GM18858 (cell line): Measurements from ENCODE around the gene TBC1D17.

Experiments
- ATAC-seq: cut with Tn5 transposase; IDR thresholded peaks from one replicate; pipeline ENCODE4 v1.9.1; 2021; ENCODE audit not compliant: unreplicated experiment

TBC1D17 gene

DNA sequence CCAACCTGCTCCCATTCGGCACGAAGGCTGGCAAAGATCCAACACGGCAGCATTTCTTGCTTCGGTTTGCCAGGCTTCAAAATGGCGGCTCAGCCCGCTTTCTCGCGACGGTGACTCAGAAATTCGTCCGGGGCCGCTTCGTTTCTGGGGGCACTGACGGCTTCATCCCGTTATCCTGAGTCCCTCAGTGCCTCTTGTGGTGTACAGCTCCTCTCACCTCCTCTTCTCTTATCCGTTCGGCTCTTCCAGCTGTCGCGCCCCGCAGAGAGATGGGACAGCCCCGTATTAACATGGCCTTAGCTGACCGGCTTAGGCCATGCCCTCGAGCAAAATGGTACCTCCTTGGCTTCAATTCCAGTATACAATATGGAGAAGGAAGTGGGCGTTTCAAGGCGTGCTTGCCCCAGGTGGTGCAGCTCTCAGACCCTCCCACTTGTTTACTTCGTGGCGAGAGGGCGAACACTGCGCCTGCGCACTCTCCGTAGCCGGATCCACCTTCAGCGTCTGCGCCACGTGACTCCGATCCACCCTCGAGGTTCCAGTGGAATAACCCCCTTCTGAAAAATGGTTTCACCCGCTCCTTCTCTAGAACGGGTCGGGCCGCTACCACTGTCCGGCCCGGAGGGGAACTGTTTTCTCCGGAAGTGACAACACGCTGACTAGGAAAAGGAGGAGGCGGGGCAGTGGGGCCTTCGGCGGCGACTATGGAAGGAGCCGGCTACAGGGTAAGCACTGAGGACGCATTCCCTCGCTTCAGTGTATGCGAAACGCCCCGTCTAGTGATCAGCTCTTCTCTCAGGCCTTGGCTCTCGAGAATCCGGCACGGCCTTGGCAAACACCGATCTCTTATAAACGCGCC is at the start of gene TBC1D17, which contains the start of gene AKT1S1:
TBC1D17 (plus strand) TSS at position 683 of the 859 bp plus-strand sequence; CDS start at position 705, 22 bp downstream.
AKT1S1 (minus strand) TSS at position 336 of the 859 bp plus-strand sequence. CDS start 4,060 bp downstream, outside the sequence.
- peak; percentile 41 for ATAC-seq

DNA sequence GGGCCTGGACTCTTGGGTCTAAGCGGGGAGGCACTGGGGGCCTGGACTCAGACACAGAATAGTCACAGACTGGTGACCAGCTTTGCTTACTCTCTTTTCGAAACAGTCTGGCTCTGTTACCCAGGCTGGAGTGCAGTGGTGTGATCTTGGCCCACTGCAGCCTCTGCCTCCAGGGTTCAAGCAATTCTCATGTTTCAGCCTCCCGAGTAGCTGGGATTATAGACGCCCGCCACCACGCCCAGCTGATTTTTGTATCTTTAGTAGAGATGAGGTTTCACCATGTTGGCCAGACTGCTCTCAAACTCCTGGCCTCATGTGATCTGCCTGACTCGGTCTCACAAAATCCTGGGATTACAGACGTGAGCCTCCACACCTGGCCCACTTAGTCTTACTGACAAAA is 48.3 kb upstream of the TBC1D17 start:
- no peak for ATAC-seq

DNA sequence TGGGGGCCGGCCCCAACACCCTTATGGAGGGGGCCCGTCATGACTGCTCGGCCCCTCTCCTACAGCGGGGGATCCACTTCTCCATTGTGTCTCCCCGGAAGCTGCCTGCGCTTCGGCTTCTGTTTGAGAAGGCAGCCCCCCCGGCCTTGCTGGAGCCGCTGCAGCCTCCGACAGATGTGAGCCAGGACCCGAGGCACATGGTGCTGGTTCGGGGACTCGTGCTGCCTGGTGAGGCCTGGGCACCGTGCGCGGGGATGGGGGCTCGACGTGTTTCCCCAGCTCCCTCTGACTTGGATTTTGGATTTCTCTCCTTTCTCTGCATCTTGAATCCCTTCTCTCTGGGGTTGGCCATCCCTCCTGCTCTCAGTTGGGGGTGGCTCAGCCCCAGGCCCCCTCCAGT is 47.8 kb upstream of the TBC1D17 start:
- no peak for ATAC-seq

DNA sequence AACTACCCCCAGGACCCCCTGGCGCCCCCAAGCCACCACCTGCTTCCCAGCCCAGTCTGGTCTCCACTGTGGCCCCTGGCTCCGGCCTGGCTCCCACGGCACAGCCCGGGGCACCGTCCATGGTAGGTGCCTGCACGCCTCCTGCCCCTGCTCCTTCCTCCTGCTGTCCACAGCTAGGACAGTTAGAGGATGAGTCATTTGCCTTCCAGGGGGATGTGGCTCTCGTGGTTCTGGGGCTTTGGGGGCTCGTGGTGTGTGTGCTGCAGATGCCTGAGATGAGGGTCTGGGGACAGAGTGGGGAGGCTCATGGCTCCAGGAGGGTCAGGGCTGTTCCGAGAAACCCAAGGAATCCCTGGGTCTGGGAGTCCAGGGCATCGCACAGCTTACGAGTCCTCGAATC is 46.7 kb upstream of the TBC1D17 start:
- no peak for ATAC-seq

DNA sequence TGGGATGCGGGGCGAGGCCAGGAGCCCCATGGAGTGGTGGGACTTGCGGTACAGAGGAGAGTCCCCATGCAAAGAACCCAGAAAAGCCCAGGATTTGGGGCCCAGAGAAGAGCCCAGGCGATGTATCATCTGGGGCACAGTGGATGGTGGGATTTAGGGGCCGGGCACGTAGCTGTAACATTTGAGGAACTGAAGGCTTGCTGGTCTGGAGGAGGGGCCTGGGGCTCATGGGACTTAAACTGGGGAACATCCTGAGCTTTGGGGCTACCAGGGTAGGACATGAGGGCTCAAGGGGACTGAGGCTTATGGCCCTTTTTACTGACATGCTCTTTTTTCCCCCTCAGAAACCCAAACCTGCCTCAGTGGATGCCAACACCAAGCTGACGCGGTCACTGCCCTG is 45.9 kb upstream of the TBC1D17 start:
- no peak for ATAC-seq

DNA sequence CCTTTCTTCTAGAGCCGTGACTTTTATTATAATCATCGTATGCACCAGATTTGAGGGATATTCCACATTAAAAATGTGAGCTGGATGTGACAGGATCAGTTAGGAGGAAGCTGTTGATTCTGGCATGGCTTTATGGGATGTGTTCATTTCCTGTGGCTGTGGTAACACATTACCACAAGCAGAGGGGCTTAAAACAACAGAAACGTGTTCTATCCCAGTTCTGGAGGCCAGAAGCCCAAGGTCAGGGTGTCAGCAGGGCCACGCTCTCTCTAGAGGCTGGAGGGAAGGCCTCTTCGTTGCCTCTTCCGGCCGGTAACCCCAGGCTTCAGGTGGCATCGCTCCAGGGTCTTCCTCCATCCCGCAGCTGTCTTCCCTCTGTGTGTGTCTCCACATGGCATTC is 44.9 kb upstream of the TBC1D17 start:
- ATAC-seq: no peak

DNA sequence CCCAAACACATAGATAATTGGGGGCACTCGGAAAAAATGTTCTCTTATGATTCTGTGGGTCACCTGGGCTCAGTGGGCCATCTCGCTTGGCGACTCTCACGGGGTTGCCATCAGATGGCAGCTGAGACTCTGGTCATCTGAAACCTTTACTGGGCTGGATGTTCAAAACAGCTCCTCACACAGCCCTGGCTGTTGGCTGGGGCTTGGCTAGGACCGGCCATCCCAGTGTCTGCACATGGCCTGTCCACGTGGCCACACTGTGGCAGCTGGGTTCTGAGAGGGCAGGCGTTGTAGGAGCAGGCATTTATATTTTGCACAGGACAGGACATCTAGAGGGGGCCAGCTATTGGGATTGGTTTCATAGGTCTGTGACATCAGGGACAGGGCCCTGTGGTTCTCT is 43.9 kb upstream of the TBC1D17 start:
- ATAC-seq: no peak

DNA sequence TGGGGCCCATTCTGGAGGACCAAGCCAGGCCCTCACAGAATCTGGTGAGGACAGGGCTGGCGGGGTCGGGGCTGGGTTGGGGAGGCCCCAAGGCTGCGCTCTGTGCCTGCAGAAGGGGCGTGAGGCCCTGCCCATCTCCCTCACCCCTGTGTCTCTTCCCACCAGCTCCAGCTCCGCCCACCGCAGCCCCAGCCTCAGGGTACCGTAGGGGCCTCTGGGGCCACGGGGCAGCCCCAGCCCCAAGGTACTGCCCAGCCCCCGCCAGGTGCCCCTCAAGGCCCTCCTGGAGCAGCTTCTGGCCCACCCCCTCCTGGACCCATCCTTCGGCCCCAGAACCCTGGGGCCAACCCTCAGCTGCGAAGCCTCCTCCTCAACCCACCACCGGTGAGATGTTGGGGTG is 41.9 kb upstream of the TBC1D17 start:
- ATAC-seq: no peak

DNA sequence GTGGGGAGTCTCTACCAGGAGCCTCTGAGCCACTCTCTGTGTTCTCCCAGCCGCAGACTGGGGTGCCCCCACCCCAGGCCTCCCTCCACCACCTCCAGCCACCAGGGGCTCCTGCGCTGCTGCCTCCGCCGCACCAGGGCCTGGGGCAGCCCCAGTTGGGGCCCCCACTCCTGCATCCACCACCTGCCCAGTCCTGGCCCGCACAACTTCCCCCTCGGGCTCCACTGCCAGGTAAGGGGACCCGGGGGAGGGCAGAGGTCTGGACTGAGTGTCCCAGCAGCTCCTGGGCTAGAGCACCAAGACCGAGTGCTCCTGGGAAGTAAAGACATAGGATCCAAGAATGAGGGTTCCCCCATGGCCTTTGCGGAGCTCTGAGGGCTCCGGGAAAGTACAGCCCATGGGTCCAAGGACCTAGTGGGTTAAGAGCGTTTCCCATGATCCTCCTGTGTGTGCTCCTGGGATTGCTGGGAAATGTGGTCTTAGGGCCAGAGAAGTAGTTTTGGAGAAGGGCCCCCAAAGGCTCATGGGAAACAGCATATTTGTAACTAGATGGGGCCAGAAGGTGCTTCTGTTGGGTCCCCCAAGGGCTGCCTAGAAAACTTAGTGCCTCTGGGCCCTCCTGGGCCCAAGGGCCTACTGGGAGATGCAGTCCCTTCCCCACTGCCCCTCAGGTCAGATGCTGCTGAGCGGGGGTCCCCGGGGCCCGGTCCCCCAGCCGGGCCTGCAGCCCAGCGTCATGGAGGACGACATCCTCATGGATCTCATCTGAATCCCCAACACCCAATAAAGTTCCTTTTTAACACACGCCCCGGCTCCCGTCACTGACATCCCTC is 41.1 kb upstream of the TBC1D17 start:
- no peak for ATAC-seq

DNA sequence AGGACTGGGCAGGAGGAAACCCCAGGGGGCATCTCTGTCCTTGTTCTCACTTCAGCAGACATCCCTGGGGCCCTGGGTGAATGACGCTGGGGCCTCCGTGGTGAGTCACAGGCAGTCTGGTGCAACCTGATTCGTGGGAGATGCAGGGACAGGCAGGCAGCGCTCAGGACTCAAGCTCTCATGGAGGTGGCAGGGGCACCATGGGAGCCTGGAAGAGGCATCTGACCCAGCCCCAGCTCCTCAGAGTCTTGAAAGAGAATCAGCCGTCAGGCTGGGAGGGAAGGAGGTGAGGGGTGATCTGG is 40.5 kb upstream of the TBC1D17 start:
- ATAC-seq: no peak

DNA sequence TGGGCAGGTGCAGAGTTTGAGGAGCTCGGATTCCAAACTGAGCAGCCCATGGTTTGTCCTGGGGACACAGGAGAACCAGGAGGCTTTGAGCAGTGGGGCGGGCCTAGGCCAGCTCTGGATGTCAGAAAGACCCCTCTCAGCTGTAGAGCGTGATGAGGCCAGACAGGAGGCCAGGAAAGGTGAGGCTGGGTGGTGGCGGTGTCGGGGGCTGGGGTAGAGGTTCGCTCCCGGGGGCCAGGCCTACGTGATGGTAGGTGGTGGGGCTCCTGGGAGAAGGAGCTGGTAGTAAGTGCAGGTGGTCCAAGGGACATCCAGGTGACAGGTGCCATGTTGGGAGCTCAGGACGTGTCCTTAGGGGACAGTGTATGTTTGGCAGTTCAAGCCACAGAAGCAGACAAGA is 40.1 kb upstream of the TBC1D17 start:
- no peak for ATAC-seq

DNA sequence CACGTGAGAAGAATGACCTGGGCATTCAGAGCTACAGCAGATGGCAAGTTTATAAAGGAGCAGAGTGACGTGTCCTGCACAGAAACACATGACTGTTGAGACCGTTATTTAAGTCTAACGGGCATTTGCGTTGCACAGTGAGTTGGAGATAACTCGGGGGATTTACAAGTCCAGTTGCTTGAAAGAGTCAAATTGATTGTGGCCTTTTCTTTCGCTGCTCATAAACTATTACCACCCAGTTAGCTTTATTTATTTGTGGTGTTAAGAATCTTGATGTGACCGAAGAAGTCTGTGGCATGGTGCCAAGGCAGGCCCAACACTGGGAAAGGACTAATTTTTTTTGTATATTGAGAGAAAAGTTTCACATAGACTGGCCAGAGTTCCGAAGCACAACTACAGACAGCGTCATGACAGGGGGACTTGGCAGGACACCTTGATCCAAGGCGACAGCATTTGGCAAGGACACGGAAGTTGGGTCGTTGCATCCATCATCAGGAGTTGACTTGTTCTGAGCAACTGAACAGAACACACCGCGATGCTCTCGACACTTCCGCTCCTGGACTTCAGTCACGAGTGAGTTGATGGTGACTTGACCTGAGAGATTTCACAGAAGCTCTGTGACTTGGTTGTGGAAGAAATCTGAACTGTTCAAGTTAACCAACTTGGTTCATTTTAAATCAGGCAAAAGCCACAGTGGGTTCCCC is 38.5 kb upstream of the TBC1D17 start:
- ATAC-seq: no peak

DNA sequence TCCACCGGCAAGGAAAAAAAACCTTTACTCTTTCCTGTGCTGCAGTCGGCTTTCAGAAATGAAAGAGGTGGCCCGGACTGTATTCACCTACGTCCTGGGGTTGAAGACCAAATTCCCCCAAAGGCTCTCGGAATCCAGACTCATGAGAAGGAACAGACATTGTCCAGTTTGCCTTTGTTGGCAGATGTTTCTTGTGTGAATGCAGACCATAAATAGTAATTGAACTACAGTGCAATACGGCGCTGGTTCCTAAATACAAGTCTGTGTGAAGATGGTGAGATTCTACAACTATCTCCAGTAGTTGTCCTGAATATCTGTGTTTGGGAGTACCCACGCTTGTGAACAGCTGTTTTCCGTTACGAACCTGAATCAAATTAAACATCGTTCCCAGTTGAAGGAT is 37.8 kb upstream of the TBC1D17 start:
- no peak for ATAC-seq

DNA sequence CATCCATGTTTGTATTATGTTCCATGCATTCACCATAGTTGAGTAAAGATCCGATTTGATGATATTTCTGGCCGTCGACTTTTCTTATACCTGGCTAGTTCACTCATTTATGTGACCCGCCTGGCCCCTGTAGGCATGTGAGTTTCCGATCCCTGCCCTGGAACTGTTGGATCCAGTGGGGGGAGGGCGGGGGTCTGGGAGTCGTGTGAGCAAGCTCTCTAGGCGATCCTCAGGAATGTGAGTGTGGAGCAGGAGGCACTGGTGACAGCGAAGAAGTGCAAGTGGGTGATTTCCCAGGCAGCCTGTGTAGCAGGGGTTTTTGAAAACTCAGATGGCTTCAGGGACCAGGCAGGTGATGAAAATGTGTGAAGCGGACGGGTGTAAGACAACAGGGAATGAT is 37.2 kb upstream of the TBC1D17 start:
- ATAC-seq: no peak

DNA sequence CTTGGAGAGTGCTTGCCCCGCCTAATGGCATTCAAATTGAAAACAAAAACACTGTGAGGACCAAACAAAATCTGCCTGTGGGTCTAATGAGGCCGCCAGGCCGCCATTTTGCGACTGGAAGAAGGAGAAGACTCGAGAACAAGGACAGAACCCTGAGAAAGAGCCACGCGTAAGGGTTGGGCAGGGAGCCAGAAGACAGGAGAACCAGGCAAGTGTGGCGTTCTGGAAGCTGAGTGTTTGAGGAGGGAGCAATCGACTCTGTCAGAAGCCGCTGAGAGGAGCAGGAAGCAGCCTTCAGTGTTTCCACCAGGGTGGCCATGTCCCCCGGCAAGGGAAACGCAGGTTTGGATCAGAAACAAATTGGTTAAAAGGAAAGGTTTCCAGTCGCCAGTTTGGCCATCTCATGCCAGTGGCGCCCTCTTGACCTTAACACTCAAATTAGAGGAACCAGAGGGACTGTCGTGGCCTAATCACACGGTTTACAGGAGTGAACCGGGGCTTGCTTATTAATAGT is 36.7 kb upstream of the TBC1D17 start:
- ATAC-seq: no peak

DNA sequence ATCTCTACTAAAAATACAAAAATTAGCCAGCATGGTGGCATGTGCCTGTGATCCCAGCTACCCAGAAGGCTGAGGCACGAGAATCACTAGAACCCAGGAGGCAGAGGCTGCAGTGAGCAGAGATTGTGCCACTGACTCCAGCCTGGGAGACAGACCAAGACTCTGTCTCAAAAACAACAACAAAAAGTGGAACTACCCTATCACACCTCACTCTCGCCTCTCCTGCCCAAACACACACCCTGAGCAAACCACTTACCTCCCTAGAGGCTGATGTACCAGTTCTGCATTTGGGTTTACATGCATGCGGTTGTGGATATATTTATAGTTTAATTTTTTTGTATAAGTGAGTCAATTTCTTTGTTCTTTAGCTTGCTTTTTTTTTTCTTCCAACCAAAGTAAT is 34.2 kb upstream of the TBC1D17 start:
- ATAC-seq: no peak

DNA sequence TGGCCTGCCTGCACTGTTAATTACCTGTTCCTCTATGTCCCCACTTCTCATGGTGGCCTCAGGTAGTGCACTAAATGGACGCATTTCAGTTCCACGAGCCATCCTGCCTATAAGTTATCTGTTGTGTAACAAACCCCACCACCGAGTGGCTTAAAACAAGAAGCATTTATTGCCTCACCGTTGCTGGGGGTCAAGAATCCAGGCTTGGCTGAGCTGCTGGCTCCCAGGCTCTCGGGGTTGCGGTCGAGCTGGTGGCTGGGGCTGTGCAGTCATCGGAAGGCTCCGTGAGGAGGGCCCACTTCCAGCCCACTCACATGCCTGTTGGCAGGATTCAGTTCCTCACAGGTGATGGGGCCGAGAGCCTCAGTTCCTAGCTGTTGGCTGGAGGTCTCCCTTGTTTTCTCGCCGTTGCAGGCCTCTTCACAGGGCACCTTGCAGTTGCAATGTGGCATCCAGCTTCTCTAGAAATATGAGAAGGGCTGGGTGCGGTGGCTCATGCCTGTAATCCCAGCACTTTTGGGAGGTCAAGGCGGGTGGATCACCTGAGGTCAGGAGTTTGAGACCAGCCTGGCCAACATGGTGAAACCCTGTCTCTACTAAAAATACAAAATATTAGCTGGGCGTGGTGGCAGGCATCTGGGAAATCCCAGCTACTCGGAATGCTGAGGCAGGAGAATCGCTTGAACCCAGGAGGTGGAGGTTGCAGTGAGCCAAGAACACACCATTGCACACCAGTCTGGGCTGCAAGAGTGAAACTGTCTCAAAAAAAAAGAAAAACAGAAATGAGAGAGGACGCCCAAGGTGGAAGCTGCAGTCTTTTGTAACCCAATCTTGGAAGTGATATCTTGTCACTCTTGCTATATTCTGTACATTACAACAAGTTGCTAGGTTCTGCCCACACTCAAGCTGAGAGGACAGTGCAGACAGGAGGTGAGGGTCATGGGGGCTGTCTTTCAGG is 33.1 kb upstream of the TBC1D17 start:
- no peak for ATAC-seq

DNA sequence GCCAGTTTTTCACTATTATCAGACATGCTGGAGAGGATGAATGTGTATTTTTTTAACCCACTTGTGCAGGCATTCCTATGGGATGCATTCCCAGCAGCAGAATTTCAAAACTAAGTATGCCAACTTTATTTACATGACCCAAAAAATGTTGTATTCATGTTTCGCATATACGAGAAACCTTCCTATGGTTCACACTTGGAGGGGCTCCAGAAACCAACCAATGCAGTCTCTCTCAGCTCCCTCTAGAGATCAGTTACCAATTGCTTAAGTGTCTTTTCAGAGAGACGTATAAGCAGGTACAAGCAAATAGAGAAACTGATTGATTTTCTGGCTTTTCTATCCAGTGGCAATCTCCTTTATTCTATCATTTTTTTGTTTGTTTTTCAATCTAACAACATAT is 32.1 kb upstream of the TBC1D17 start:
- ATAC-seq: no peak

DNA sequence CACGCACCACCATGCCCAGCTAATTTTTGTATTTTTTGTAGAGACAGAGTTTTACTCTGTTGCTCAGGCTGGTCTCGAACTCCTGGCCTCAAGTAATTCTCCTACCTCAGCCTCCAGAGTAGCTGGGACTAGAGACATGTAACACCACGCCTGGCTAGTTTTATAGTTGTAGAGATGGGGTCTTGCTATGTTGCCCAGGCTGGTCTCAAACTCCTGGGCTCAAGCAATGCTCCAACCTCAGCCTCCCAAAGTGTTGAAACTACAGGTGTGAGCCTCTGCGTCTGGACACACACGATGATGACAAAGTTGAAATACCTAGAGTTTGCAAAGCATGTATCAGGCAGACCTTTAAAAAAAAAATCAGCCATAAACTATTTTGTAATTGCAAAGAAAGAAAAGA is 31.1 kb upstream of the TBC1D17 start:
- ATAC-seq: no peak
